HG03196 (cell line): ENCODE data around the gene IGFL4.

Experiments
- ATAC-seq: cut with Tn5 transposase; IDR thresholded peaks from one replicate; pipeline ENCODE4 v1.9.1; 2021; ENCODE audit not compliant: unreplicated experiment

The IGFL4 gene

GRCh38 chr19:46065486-46066071 is 24.8 kb upstream of the IGFL4 start:
- no peak for ATAC-seq

- ATAC-seq = no peak
Observed at GRCh38 chr19:46063201-46063600, 22.4 kb upstream of the IGFL4 start.

- ATAC-seq = no peak
Observed at GRCh38 chr19:46060012-46060411, 19.2 kb upstream of the IGFL4 start.

GRCh38 chr19:46058778-46059177 is 18.0 kb upstream of the IGFL4 start:
- ATAC-seq = no peak

GRCh38 chr19:46056536-46056935 is 15.7 kb upstream of the IGFL4 start:
- ATAC-seq = no peak

- no peak for ATAC-seq
Observed at GRCh38 chr19:46052896-46053295, 12.1 kb upstream of the IGFL4 start.

GRCh38 chr19:46049597-46049996 is 8.8 kb upstream of the IGFL4 start:
- no peak for ATAC-seq

GRCh38 chr19:46043519-46043918 is 2.7 kb upstream of the IGFL4 start:
- no peak for ATAC-seq

- no peak for ATAC-seq
Observed at GRCh38 chr19:46042252-46042883, 1.6 kb upstream of the IGFL4 start.

- no peak for ATAC-seq
Observed at GRCh38 chr19:46040125-46040524, 677 bp downstream of the IGFL4 start.

- ATAC-seq = no peak
Observed at GRCh38 chr19:46036744-46037128, 4.1 kb downstream of the IGFL4 start.

GRCh38 chr19:46035986-46036743 is 4.6 kb downstream of the IGFL4 start:
- ATAC-seq = no peak

GRCh38 chr19:46035546-46035945 is 5.3 kb downstream of the IGFL4 start:
- ATAC-seq = no peak

- ATAC-seq = no peak
Observed at GRCh38 chr19:46033401-46033800, 7.4 kb downstream of the IGFL4 start.

- ATAC-seq = no peak
Observed at GRCh38 chr19:46032597-46033025, 8.2 kb downstream of the IGFL4 start.

GRCh38 chr19:46031781-46032596 is 8.8 kb downstream of the IGFL4 start:
- no peak for ATAC-seq

GRCh38 chr19:46030812-46031550 is 9.8 kb downstream of the IGFL4 start:
- no peak for ATAC-seq

- no peak for ATAC-seq
Observed at GRCh38 chr19:46025835-46026234, 15.0 kb downstream of the IGFL4 start.

- no peak for ATAC-seq
Observed at GRCh38 chr19:46023311-46023779, 17.5 kb downstream of the IGFL4 start.

- ATAC-seq = no peak
Observed at GRCh38 chr19:46022431-46023310, 18.1 kb downstream of the IGFL4 start, which contains the start of gene PGLYRP1. TSS of gene PGLYRP1 (minus strand) at chr19:46023053. CDS start at chr19:46023021, 32 bp downstream.
